Measurements from ENCODE around the gene TMA7. TPM values are rescaled to one million over a fixed set of nuclear protein-coding genes. Genes with fewer than 3 reads are reported as not detected.

The TMA7 gene
- total RNA-seq, 6 donors from 2014 or later, result 115 to 282 (median 163) TPM

- TF ChIP-seq POLR2A (IDR thresholded peaks at IDR 0.05) (no peak), EP300 (IDR thresholded peaks at IDR 0.05) (no peak), CTCF (IDR thresholded peaks at IDR 0.05) (no peak), POLR2AphosphoS5 (IDR thresholded peaks at IDR 0.05) (no peak)
- DNase-seq (peak in 1 of 2 donors; percentile 35), ATAC-seq (ENCODE audit: low FRiP score in 2 of 2) (no peak)
- peaks cover 30 to 37% (median 34%) of the 10 kb centered on the region in 4 donors for H3K4me1 ChIP-seq
- H3K4me3 ChIP-seq, result no peak overlapping the region
- WGBS, 2 donors, result 82 to 83% methylated on average over 8 to 9 of the region's 9 CpGs
- no peaks in the 10 kb centered on the region for H3K9me3 ChIP-seq
- H3K36me3 ChIP-seq, result peaks cover 5 to 68% (median 46%) of the 10 kb centered on the region in 4 donors
- no peaks in the 10 kb centered on the region for H3K27me3 ChIP-seq
- H3K27ac ChIP-seq, result peak overlapping the region in 2 of 4 donors; percentile 46 to 100
These were observed 23.6 kb downstream of the TMA7 start for GRCh38 chr3:48463703-48464102.

GRCh38 chr3:48464713-48465221, 24.7 kb downstream of the TMA7 start:
- Histone ChIP-seq H3K4me3 (no peak overlapping the region), H3K27me3 (no peaks in the 10 kb centered on the region), H3K4me1 (peaks cover 40 to 47% (median 43%) of the 10 kb centered on the region in 4 donors), H3K36me3 (peaks cover 2 to 68% (median 46%) of the 10 kb centered on the region in 4 donors), H3K27ac (peak overlapping the region; percentile 97 to 100 (median 98)), H3K9me3 (no peaks in the 10 kb centered on the region)
- no peak for TF ChIP-seq CTCF (IDR thresholded peaks at IDR 0.05)
- no peak for TF ChIP-seq POLR2A (IDR thresholded peaks at IDR 0.05)
- TF ChIP-seq POLR2AphosphoS5 (IDR thresholded peaks at IDR 0.05), result no peak
- TF ChIP-seq EP300 (IDR thresholded peaks at IDR 0.05), result no peak
- 93 to 98% methylated on average over 11 to 16 of the region's 17 CpGs for WGBS, 2 donors
- no peak for ATAC-seq (ENCODE audit: low FRiP score in 2 of 2)
- peak in 1 of 2 donors; percentile 71 for DNase-seq

GRCh38 chr3:48465237-48465530, 25.1 kb downstream of the TMA7 start:
- TF ChIP-seq POLR2AphosphoS5 (IDR thresholded peaks at IDR 0.05) (no peak), EP300 (IDR thresholded peaks at IDR 0.05) (no peak), POLR2A (IDR thresholded peaks at IDR 0.05) (no peak), CTCF (IDR thresholded peaks at IDR 0.05) (no peak)
- Histone ChIP-seq H3K4me1 (peaks cover 44 to 52% (median 47%) of the 10 kb centered on the region in 4 donors), H3K4me3 (peak overlapping the region in 1 of 4 donors; percentile 48), H3K36me3 (peaks cover 0 to 65% (median 43%) of the 10 kb centered on the region in 4 donors), H3K9me3 (no peaks in the 10 kb centered on the region), H3K27me3 (no peaks in the 10 kb centered on the region), H3K27ac (peak overlapping the region; percentile 97 to 100 (median 98))
- DNase-seq, result peak in 1 of 2 donors; percentile 53
- WGBS, 2 donors, result 25 to 33% methylated on average over 6 to 7 of the region's 7 CpGs
- no peak for ATAC-seq (ENCODE audit: low FRiP score in 2 of 2)

- Histone ChIP-seq H3K27ac (peak overlapping the region; percentile 97 to 100 (median 98)), H3K9me3 (no peaks in the 10 kb centered on the region), H3K4me3 (peak overlapping the region; percentile 48 to 68 (median 58)), H3K27me3 (no peaks in the 10 kb centered on the region), H3K4me1 (peaks cover 49 to 57% (median 53%) of the 10 kb centered on the region in 4 donors), H3K36me3 (peaks cover 0 to 59% (median 38%) of the 10 kb centered on the region in 4 donors)
- DNase-seq, result peak; percentile 96 to 100
- peak; percentile 97 to 98 for ATAC-seq (ENCODE audit: low FRiP score in 2 of 2)
- WGBS, 2 donors, result 1 to 12% methylated on average over 6 to 18 of the region's 21 CpGs
- TF ChIP-seq EP300 (IDR thresholded peaks at IDR 0.05) (no peak), POLR2A (IDR thresholded peaks at IDR 0.05) (peak in 3 of 4 donors; percentile 88 to 94 (median 91)), POLR2AphosphoS5 (IDR thresholded peaks at IDR 0.05) (peak; percentile 94 to 96), CTCF (IDR thresholded peaks at IDR 0.05) (peak; percentile 66 to 95 (median 82))
These were observed 25.7 kb downstream of the TMA7 start for GRCh38 chr3:48465531-48466378.
